HepG2 (cell line): ENCODE results near the gene CUL4A. TPM values are rescaled to one million over a fixed set of nuclear protein-coding genes. Genes with fewer than 3 reads are reported as not detected.

ENCODE experiments used
- ATAC-seq: fragments of 200-7000 bp; cut with Tn5 transposase; 3 replicates; pipeline ENCODE4 v1.9.1; 2020; ENCODE audit warnings: mild to moderate bottlenecking, moderate library complexity
- BruUV-seq: library from RNA; stranded (reverse); fragments of 400-500 nt; replicated peaks from 2 replicates; lab custom pipeline; 2021; lab: Mats Ljungman, UMichigan
- CTCF ChIA-PET: fragments of 300-600 bp; formaldehyde crosslinking; extraction: SDS; loops from one replicate; lab custom pipeline; 2021; ENCODE audit warnings: low total read pairs, inconsistent platforms, low intra/inter-chr PET ratio; lab: Yijun Ruan, JAX
- POLR2A ChIA-PET: fragments of 350-600 bp; sonication (Branson Sonifier 250); formaldehyde crosslinking; loops from one replicate; lab custom pipeline; 2020; ENCODE audit warnings: antibody characterized with exemption, inconsistent platforms; lab: Yijun Ruan, JAX
- DNase-seq: peaks from one replicate; pipeline ENCODE4 v3.0.0-alpha.2; 2015; ENCODE audit warnings: low spot score
- FAIRE-seq: peaks from 3 replicates; lab custom pipeline; 2011; peaks lifted over from hg19 to GRCh38; lab: Jason Lieb, UNC
- H2AFZ ChIP-seq: one replicate; pipeline ENCODE4 v1.6.1; 2011; ENCODE audit warnings: low read length, inconsistent platforms
- H3K27ac ChIP-seq: fragments of 300-600 bp; 3 replicates; pipeline ENCODE4 v1.8.0; 2011; ENCODE audit warnings: mixed run types, mild to moderate bottlenecking, mixed read lengths, low read length, inconsistent platforms; ENCODE audit not compliant: insufficient read depth; ENCODE audit errors: extremely low read length
- H3K27me3 ChIP-seq, 2 experiments: fragments of 200-600 bp in 1 of 2; 2 replicates in 1 of 2; 3 replicates in 1 of 2; pipeline versions ENCODE4 v1.6.0 to v1.8.0; 2011; ENCODE audit warnings: low read length in 2 of 2, mild to moderate bottlenecking in 2 of 2, moderate library complexity in 2 of 2, inconsistent platforms in 1 of 2; ENCODE audit not compliant: insufficient read depth in 2 of 2, control insufficient read depth in 1 of 2
- H3K36me3 ChIP-seq, 2 experiments: fragments of 200-600 bp in 1 of 2; replicated peaks in 1 of 2; 2 replicates in 1 of 2; 3 replicates in 1 of 2; pipeline versions ENCODE4 v1.5.1 to v1.8.0; 2011; ENCODE audit warnings: low read length in 2 of 2, inconsistent platforms in 1 of 2; ENCODE audit not compliant: insufficient read depth in 2 of 2, control insufficient read depth in 1 of 2
- H3K4me1 ChIP-seq: 2 replicates; pipeline ENCODE4 v1.5.1; 2012; ENCODE audit warnings: low read length, inconsistent platforms; ENCODE audit not compliant: insufficient read depth
- H3K4me2 ChIP-seq: 2 replicates; pipeline ENCODE4 v1.6.0; 2011; ENCODE audit warnings: low read depth, low read length, inconsistent platforms
- H3K4me3 ChIP-seq, 3 experiments: fragments of 200-600 bp in 1 of 3; sonication (generic), shearing (Covaris generic) in 1 of 3; replicated peaks in 1 of 3; 2 replicates each; pipeline ENCODE4 v1.5.1; 2011 to 2016; ENCODE audit warnings: low read length in 3 of 3, inconsistent platforms in 2 of 3, low read depth in 2 of 3, mild to moderate bottlenecking in 2 of 3, control low read depth in 1 of 3, mixed read lengths in 1 of 3; ENCODE audit not compliant: insufficient read depth in 1 of 3
- H3K79me2 ChIP-seq: one replicate; pipeline ENCODE4 v1.6.1; 2011; ENCODE audit warnings: low read length, inconsistent platforms; ENCODE audit not compliant: insufficient read depth
- H3K9ac ChIP-seq: 2 replicates; pipeline ENCODE4 v1.6.0; 2011; ENCODE audit warnings: mild to moderate bottlenecking, low read depth, low read length, inconsistent platforms; ENCODE audit not compliant: insufficient read depth
- H3K9me3 ChIP-seq: 2 replicates; pipeline ENCODE4 v1.5.1; 2012; ENCODE audit warnings: mild to moderate bottlenecking, low read length
- H4K20me1 ChIP-seq: 2 replicates; pipeline ENCODE4 v1.6.0; 2011; ENCODE audit warnings: inconsistent platforms, mild to moderate bottlenecking, low read length, moderate library complexity; ENCODE audit not compliant: insufficient read depth
- CCAR2 ChIP-seq: fragments of 200-400 bp; formaldehyde crosslinking; optimal IDR thresholded peaks from 2 replicates; pipeline ENCODE3; 2018; ENCODE audit warnings: low read depth, mild to moderate bottlenecking, low read length, moderate library complexity
- FOXK2 ChIP-seq: fragments of 450-650 bp; IDR thresholded peaks from 2 replicates; pipeline ENCODE4 v1.6.1; 2016
- HNRNPUL1 ChIP-seq: fragments of 200-400 bp; formaldehyde crosslinking; IDR thresholded peaks from 2 replicates; pipeline ENCODE4 v1.6.1; 2017; ENCODE audit warnings: low read depth, mild to moderate bottlenecking, low read length, moderate library complexity
- HOXA7 ChIP-seq: sonication (generic); formaldehyde crosslinking; IDR thresholded peaks from 2 replicates; pipeline ENCODE4 v1.8.1; 2022; ENCODE audit warnings: mild to moderate bottlenecking, missing genetic modification reagents, moderate library complexity
- KDM6A ChIP-seq: IDR thresholded peaks from 2 replicates; pipeline ENCODE4 v1.6.1; 2016; ENCODE audit warnings: low read depth
- PCBP2 ChIP-seq: fragments of 200-400 bp; formaldehyde crosslinking; optimal IDR thresholded peaks from 2 replicates; pipeline ENCODE3; 2018; ENCODE audit warnings: low read length, low read depth; ENCODE audit not compliant: poor library complexity, severe bottlenecking
- SRF ChIP-seq: IDR thresholded peaks from 2 replicates; pipeline ENCODE4 v1.6.1; 2011; ENCODE audit warnings: mild to moderate bottlenecking, low read depth, low read length, moderate library complexity
- TBX2 ChIP-seq: sonication (generic); formaldehyde crosslinking; IDR thresholded peaks from 2 replicates; pipeline ENCODE4 v1.5.0; 2020; ENCODE audit warnings: missing genetic modification reagents, mild to moderate bottlenecking, borderline replicate concordance
- XBP1 ChIP-seq: sonication (generic); formaldehyde crosslinking; IDR thresholded peaks from 2 replicates; pipeline ENCODE4 v1.5.0; 2020; ENCODE audit warnings: missing genetic modification reagents
- ZNF652 ChIP-seq: IDR thresholded peaks from 2 replicates; pipeline ENCODE4 v1.6.1; 2016; ENCODE audit warnings: low read depth, borderline replicate concordance
- ZSCAN29 ChIP-seq: sonication (generic); formaldehyde crosslinking; conservative IDR thresholded peaks from 2 replicates; pipeline ENCODE4 v1.4.0; 2020; ENCODE audit warnings: mild to moderate bottlenecking, missing genetic modification reagents
- WGBS: methylation state at CpG from one replicate; pipeline ENCODE4 v1.1.6; 2017; ENCODE audit warnings: low lambda C conversion rate; 5-methylcytosine and 5-hydroxymethylcytosine counted together
- in situ Hi-C: cut with HindIII; loops from 2 replicates; pipeline ENCODE4 v1.10.0; 2017; ENCODE audit warnings: low pct_unique_long_range_greater_than_20kb; ENCODE audit not compliant: extremely low pct_ligation_motif_present
- intact Hi-C: fragments of 100-400 bp; cut with micrococcal nuclease; formaldehyde crosslinking; loops from one replicate; pipeline ENCODE4 v1.10.0; 2022; ENCODE audit not compliant: unreplicated experiment
- polyA plus RNA-seq, 8 experiments: library from polyadenylated mRNA; depleted of rRNA in 3 of 8; stranded (reverse) in 7 of 8; unstranded in 1 of 8; fragments of >200 nt; fragmentation: Illumina TruSeq in 4 of 8; extraction: Trizol in 4 of 8; gene quantifications; 2 replicates each; pipeline versions ENCODE4 v1.2.1 to v1.2.3, GENCODE V29; 2011 to 2016; ENCODE audit warnings: low read depth in 4 of 8, missing spikeins in 1 of 8, mixed read lengths in 1 of 8; ENCODE audit not compliant: insufficient read depth in 1 of 8
- total RNA-seq, 5 experiments: library from RNA; depleted of rRNA; stranded (reverse); fragments of >200 nt; fragmentation: Illumina TruSeq; extraction: Trizol; gene quantifications; 2 replicates each; pipeline ENCODE4 v1.2.3, GENCODE V29; 2016; ENCODE audit warnings: low read depth in 1 of 5
- TF ChIP-seq, protein P1 (sequence below): sonication (generic); formaldehyde crosslinking; IDR thresholded peaks from 2 replicates; pipeline ENCODE4 v1.9.0; 2021; ENCODE audit warnings: missing genetic modification reagents, mild to moderate bottlenecking, borderline replicate concordance
- TF ChIP-seq, protein P2 (sequence below), 2 experiments: sonication (generic) in 1 of 2; formaldehyde crosslinking in 1 of 2; IDR thresholded peaks; 2 replicates each; pipeline versions ENCODE4 v1.5.1 to v1.6.1; 2011 to 2020; ENCODE audit warnings: borderline replicate concordance in 1 of 2, low read depth in 1 of 2, low read length in 1 of 2, mild to moderate bottlenecking in 1 of 2, missing genetic modification reagents in 1 of 2, moderate library complexity in 1 of 2

The CUL4A gene
- total and polyA plus RNA-seq, 2 of the 13 experiments (the other 11 are each of a cell fraction or from before 2014, with no cell fraction given): 51.2 to 75.3 TPM

DNA sequence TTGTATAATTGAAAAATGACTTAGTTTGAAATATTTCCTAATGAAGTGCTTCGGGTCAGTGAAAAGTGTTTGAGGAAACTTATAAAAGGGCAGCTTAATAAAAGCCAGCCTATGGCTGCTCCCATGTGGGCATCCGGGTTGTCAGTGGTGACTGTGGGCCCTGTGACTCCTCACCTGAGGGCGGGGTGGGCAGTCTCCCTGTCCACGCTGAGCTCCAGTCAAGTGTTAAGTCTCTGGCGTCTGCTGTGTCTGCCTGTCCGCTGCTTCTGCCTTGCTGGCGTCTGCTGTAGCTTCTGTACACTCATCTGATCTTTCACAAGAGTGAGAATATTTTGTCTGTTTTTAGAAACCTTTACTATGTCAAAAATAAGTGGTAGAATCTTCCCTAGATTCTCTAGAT is 94.7 kb downstream of the CUL4A start:
- FAIRE-seq (no peak), DNase-seq (no peak), ATAC-seq (no peak)
- Histone ChIP-seq H2AFZ (no peak overlapping the region), H3K4me3 (no peak overlapping the region), H3K79me2 (peaks cover 71% of the 10 kb centered on the region), H3K9ac (no peak overlapping the region), H3K4me1 (peaks cover 17% of the 10 kb centered on the region), H3K9me3 (no peaks in the 10 kb centered on the region), H3K27me3 (no peaks in the 10 kb centered on the region), H3K36me3 (peaks cover 5 to 10% of the 10 kb centered on the region in 2 experiments; a peak in 3 of 5 replicates), H3K4me2 (no peak overlapping the region), H4K20me1 (peaks cover 3% of the 10 kb centered on the region; the same call in 1 of the 2 replicates), H3K27ac (no peak overlapping the region)
- no peak for TF ChIP-seq HOXA7 (CRISPR knock-in tag)
- TF ChIP-seq TBX2 (CRISPR knock-in tag): no peak
- TF ChIP-seq XBP1: no peak
- no peak for TF ChIP-seq FOXK2
- TF ChIP-seq CCAR2: no peak
- TF ChIP-seq, protein P1, sequence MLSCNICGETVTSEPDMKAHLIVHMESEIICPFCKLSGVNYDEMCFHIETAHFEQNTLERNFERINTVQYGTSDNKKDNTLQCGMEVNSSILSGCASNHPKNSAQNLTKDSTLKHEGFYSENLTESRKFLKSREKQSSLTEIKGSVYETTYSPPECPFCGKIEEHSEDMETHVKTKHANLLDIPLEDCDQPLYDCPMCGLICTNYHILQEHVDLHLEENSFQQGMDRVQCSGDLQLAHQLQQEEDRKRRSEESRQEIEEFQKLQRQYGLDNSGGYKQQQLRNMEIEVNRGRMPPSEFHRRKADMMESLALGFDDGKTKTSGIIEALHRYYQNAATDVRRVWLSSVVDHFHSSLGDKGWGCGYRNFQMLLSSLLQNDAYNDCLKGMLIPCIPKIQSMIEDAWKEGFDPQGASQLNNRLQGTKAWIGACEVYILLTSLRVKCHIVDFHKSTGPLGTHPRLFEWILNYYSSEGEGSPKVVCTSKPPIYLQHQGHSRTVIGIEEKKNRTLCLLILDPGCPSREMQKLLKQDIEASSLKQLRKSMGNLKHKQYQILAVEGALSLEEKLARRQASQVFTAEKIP (CRISPR knock-in tag): no peak
- in situ Hi-C loops: no loop called here
- intact Hi-C loops: no loop called here
- ChIA-PET POLR2A (no interaction called here), CTCF (no interaction called here)
- BruUV-seq: no TSS peak
- WGBS: 97% methylated on average over 7 of the region's 7 CpGs

DNA sequence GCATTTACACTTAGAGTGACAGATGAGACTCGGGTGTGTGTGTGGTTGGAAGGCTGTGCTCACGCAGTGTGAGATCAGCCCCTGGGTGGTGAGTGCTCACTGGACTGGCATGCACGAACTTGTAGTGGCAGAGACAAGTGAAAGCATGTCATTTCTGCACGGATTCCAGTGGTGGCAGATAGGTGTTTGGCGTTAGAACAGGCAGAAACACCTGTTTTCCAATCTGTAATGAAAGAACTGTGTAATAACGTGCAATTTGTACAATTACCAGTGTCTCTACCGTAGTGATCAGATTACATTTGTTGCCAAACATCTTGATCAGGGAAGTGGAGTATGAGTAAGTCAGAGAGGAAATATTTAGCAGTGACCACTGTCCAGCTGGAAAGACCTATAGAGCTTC is 95.8 kb downstream of the CUL4A start:
- DNase-seq (no peak), FAIRE-seq (no peak), ATAC-seq (no peak)
- in situ Hi-C loops: no loop called here
- Histone ChIP-seq H3K4me2 (no peak overlapping the region), H3K9ac (no peak overlapping the region), H3K79me2 (peaks cover 65% of the 10 kb centered on the region), H3K9me3 (no peaks in the 10 kb centered on the region), H3K27me3 (no peaks in the 10 kb centered on the region), H3K4me1 (peaks cover 13% of the 10 kb centered on the region), H3K4me3 (no peak overlapping the region), H2AFZ (no peak overlapping the region), H3K27ac (no peak overlapping the region), H4K20me1 (peaks cover 3% of the 10 kb centered on the region; the same call in 1 of the 2 replicates), H3K36me3 (peaks cover 7 to 17% of the 10 kb centered on the region in 2 experiments; a peak in 3 of 5 replicates)
- intact Hi-C loops: no loop called here
- BruUV-seq: no TSS peak
- 79% methylated on average over 7 of the region's 7 CpGs for WGBS
- CTCF ChIA-PET: no interaction called here
- POLR2A ChIA-PET: no interaction called here
- TF ChIP-seq ZNF652 (CRISPR knock-in tag) (no peak), HNRNPUL1 (no peak), KDM6A (CRISPR knock-in tag) (no peak), PCBP2 (no peak), ZSCAN29 (CRISPR knock-in tag) (no peak), SRF (no peak)
- TF ChIP-seq, protein P2, sequence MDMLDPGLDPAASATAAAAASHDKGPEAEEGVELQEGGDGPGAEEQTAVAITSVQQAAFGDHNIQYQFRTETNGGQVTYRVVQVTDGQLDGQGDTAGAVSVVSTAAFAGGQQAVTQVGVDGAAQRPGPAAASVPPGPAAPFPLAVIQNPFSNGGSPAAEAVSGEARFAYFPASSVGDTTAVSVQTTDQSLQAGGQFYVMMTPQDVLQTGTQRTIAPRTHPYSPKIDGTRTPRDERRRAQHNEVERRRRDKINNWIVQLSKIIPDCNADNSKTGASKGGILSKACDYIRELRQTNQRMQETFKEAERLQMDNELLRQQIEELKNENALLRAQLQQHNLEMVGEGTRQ (IDR thresholded peaks at IDR 0.05; ENCODE audit: low read depth, low read length): no peak
- TF ChIP-seq, protein P2 (CRISPR knock-in tag; IDR thresholded peaks at IDR 0.05; ENCODE audit: borderline replicate concordance): no peak
